HCT116 (cell line): ENCODE measurements around the gene CLEC2B. TPM values are rescaled to one million over a fixed set of nuclear protein-coding genes. Genes with fewer than 3 reads are reported as not detected.

Experiments
- ATAC-seq: fragments of 200-7000 bp; cut with Tn5 transposase; 2 replicates; pipeline ENCODE4 v1.9.1; 2020; ENCODE audit warnings: mild to moderate bottlenecking, moderate library complexity
- BruUV-seq: library from RNA; stranded (reverse); fragments of 400-500 nt; replicated peaks from 2 replicates; lab custom pipeline; 2021; lab: Mats Ljungman, UMichigan
- CTCF ChIA-PET: fragments of 300-600 bp; sonication (Branson Sonifier 250); formaldehyde crosslinking; loops from one replicate; lab custom pipeline; 2021; ENCODE audit warnings: antibody characterized with exemption; lab: Charles Lee
- POLR2A ChIA-PET: fragments of 300-600, 350-600 bp; sonication (Branson Sonifier 250); formaldehyde crosslinking; loops from one replicate; lab custom pipeline; 2021; ENCODE audit warnings: antibody characterized with exemption; lab: Charles Lee
- RAD21 ChIA-PET, 2 experiments: fragments of 300-600 bp; sonication (Branson Sonifier 250); formaldehyde crosslinking; loops; one replicate each; lab custom pipeline; 2023; ENCODE audit warnings: low total read pairs in 2 of 2; ENCODE audit not compliant: uncharacterized antibody in 2 of 2, unreplicated experiment in 2 of 2, low non-redundant PET in 1 of 2; lab: Charles Lee
- DNase-seq: peaks from one replicate; pipeline ENCODE4 v3.0.0-alpha.2; 2010; ENCODE audit warnings: low read depth, low spot score
- H2AFZ ChIP-seq: fragments of 200-600 bp; shearing (Covaris generic), sonication (generic); 2 replicates; pipeline ENCODE4 v1.6.1; 2017; ENCODE audit warnings: low read depth, mixed run types, mixed read lengths, antibody characterized with exemption, low read length; ENCODE audit not compliant: poor library complexity, severe bottlenecking
- H3K27ac ChIP-seq: 2 replicates; pipeline ENCODE4 v1.5.1; 2012; ENCODE audit warnings: low read depth, low read length
- H3K27me3 ChIP-seq: fragments of 200-600 bp; sonication (generic); 2 replicates; pipeline ENCODE4 v1.6.1; 2016; ENCODE audit warnings: mixed run types, low read length, mixed read lengths; ENCODE audit not compliant: insufficient read depth
- H3K36me3 ChIP-seq, 2 experiments: fragments of 200-500 bp in 1 of 2; fragments of 200-600 bp in 1 of 2; sonication (Bioruptor generic) in 1 of 2; sonication (generic) in 1 of 2; 2 replicates each; pipeline versions ENCODE4 v1.5.1 to v1.6.1; 2014 to 2016; ENCODE audit warnings: low read length in 2 of 2, inconsistent platforms in 1 of 2, mixed read lengths in 1 of 2, mixed run types in 1 of 2; ENCODE audit not compliant: insufficient read depth in 2 of 2, control insufficient read depth in 1 of 2
- H3K4me1 ChIP-seq, 2 experiments: fragments of 200-600 bp in 1 of 2; sonication (generic) in 1 of 2; 2 replicates each; pipeline versions ENCODE4 v1.5.1 to v1.6.1; 2012 to 2017; ENCODE audit warnings: low read length in 2 of 2, inconsistent platforms in 1 of 2, mild to moderate bottlenecking in 1 of 2, mixed read lengths in 1 of 2, mixed run types in 1 of 2, moderate library complexity in 1 of 2; ENCODE audit not compliant: insufficient read depth in 2 of 2, control insufficient read depth in 1 of 2
- H3K4me2 ChIP-seq: fragments of 200-600 bp; sonication (generic); 2 replicates; pipeline ENCODE4 v1.6.1; 2017; ENCODE audit warnings: mixed run types, low read length, mixed read lengths
- H3K4me3 ChIP-seq, 2 experiments: fragments of 200-600 bp in 1 of 2; sonication (generic) in 1 of 2; replicated peaks in 1 of 2; 2 replicates each; pipeline ENCODE4 v1.5.1; 2011 to 2016; ENCODE audit warnings: low read length in 2 of 2, control low read depth in 1 of 2, low read depth in 1 of 2, mild to moderate bottlenecking in 1 of 2, mixed read lengths in 1 of 2, mixed run types in 1 of 2
- H3K79me2 ChIP-seq: fragments of 200-600 bp; sonication (generic); 2 replicates; pipeline ENCODE4 v1.6.1; 2017; ENCODE audit warnings: mild to moderate bottlenecking, mixed run types, low read length, moderate library complexity, mixed read lengths; ENCODE audit not compliant: insufficient read depth
- H3K9ac ChIP-seq: fragments of 200-600 bp; sonication (generic); 2 replicates; pipeline ENCODE4 v1.6.1; 2016; ENCODE audit warnings: low read length, mixed read lengths
- H3K9me2 ChIP-seq: fragments of 200-600 bp; sonication (generic), shearing (Covaris generic); 2 replicates; pipeline ENCODE4 v1.6.1; 2017; ENCODE audit warnings: mixed run types, mild to moderate bottlenecking, moderate library complexity; ENCODE audit not compliant: insufficient read depth
- H3K9me3 ChIP-seq, 2 experiments: fragments of 200-500 bp in 1 of 2; fragments of 200-600 bp in 1 of 2; sonication (Bioruptor generic) in 1 of 2; sonication (generic) in 1 of 2; 2 replicates each; pipeline ENCODE4 v1.6.1; 2014 to 2017; ENCODE audit warnings: low read length in 2 of 2, mixed read lengths in 2 of 2, inconsistent platforms in 1 of 2, low read depth in 1 of 2, mild to moderate bottlenecking in 1 of 2, mixed run types in 1 of 2, moderate library complexity in 1 of 2; ENCODE audit not compliant: control insufficient read depth in 1 of 2, insufficient read depth in 1 of 2
- H4K20me1 ChIP-seq: fragments of 200-600 bp; sonication (generic), shearing (Covaris generic); 2 replicates; pipeline ENCODE4 v1.6.1; 2017; ENCODE audit warnings: mixed run types, mild to moderate bottlenecking, moderate library complexity; ENCODE audit not compliant: insufficient read depth
- ATF3 ChIP-seq: IDR thresholded peaks from 2 replicates; pipeline ENCODE4 v1.6.1; 2012
- CBX3 ChIP-seq: IDR thresholded peaks from 2 replicates; pipeline ENCODE4 v1.6.1; 2012; ENCODE audit warnings: low read depth
- CEBPB ChIP-seq: IDR thresholded peaks from 2 replicates; pipeline ENCODE4 v1.6.1; 2012; ENCODE audit warnings: low read depth
- CTCF ChIP-seq, 3 experiments: fragments of 200-600 bp in 1 of 3; sonication (generic) in 1 of 3; IDR thresholded peaks in 2 of 3; conservative IDR thresholded peaks in 1 of 3; 2 replicates each; pipeline ENCODE4 v1.5.1; 2012 to 2017; ENCODE audit warnings: low read depth in 2 of 3, low read length in 2 of 3, antibody characterized with exemption in 1 of 3, borderline replicate concordance in 1 of 3, control low read depth in 1 of 3, mild to moderate bottlenecking in 1 of 3, mixed read lengths in 1 of 3, mixed run types in 1 of 3, moderate library complexity in 1 of 3; ENCODE audit not compliant: insufficient read depth in 1 of 3
- EGR1 ChIP-seq: IDR thresholded peaks from 2 replicates; pipeline ENCODE4 v1.6.1; 2012; ENCODE audit warnings: low read depth
- ELF1 ChIP-seq: IDR thresholded peaks from 2 replicates; pipeline ENCODE4 v1.6.1; 2012; ENCODE audit warnings: low read depth, borderline replicate concordance
- MAX ChIP-seq: IDR thresholded peaks from 2 replicates; pipeline ENCODE4 v1.6.1; 2012
- POLR2AphosphoS5 ChIP-seq: IDR thresholded peaks from 2 replicates; pipeline ENCODE4 v1.6.1; 2011; ENCODE audit warnings: mild to moderate bottlenecking, low read depth, low read length, moderate library complexity
- RAD21 ChIP-seq: IDR thresholded peaks from 2 replicates; pipeline ENCODE4 v1.6.1; 2012; ENCODE audit warnings: low read depth, mild to moderate bottlenecking
- SIN3A ChIP-seq: IDR thresholded peaks from 2 replicates; pipeline ENCODE4 v1.6.1; 2012; ENCODE audit warnings: low read depth
- SRF ChIP-seq: IDR thresholded peaks from 2 replicates; pipeline ENCODE4 v1.6.1; 2012; ENCODE audit warnings: low read depth
- TCF7L2 ChIP-seq: IDR thresholded peaks from 2 replicates; pipeline ENCODE4 v1.7.0; 2011; ENCODE audit warnings: borderline replicate concordance, inconsistent platforms; ENCODE audit not compliant: insufficient read depth, insufficient read length; ENCODE audit errors: extremely low read depth
- ZBTB33 ChIP-seq: IDR thresholded peaks from 2 replicates; pipeline ENCODE4 v1.6.1; 2011; ENCODE audit warnings: mild to moderate bottlenecking, low read length, moderate library complexity; ENCODE audit not compliant: insufficient replicate concordance; ENCODE audit errors: extremely low read depth
- ZFX ChIP-seq: fragments of 450-650 bp; IDR thresholded peaks from 2 replicates; pipeline ENCODE4 v1.6.1; 2017
- ZNF274 ChIP-seq: fragments of 200-500 bp; sonication (Bioruptor generic); IDR thresholded peaks from 2 replicates; pipeline ENCODE4 v1.6.1; 2014; ENCODE audit warnings: mild to moderate bottlenecking, low read depth, low read length, inconsistent platforms
- intact Hi-C: fragments of 100-400 bp; cut with micrococcal nuclease; formaldehyde crosslinking; loops from 2 replicates; pipeline ENCODE4 v1.10.0; 2022
- total RNA-seq: library from RNA; stranded (reverse); gene quantifications from one replicate; pipeline ENCODE4 v1.2.1, GENCODE V29; 2021; ENCODE audit not compliant: unreplicated experiment

CLEC2B gene
- total RNA-seq, 1 experiment from 2014 or later, result not detected

DNA sequence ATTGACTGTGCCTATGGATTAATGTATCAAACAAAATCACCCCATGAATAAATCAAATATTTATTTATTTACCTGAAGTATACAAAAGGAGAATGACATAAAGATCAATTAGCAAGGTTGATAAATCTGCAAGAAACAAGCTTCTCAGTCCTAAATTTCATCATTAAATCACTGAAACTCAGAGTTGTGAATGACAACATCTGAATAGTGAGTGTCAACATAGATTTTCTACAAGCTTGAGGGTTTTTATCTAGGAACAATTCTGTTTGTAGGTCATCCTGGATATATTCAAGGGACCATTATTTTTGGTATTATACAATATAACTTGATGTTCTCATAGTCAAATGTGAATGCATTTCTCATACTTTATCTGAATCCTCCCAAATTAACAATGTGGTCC is 59.3 kb downstream of the CLEC2B start:
- no peaks in the 10 kb centered on the region for H3K9me2 ChIP-seq
- no peak for ATAC-seq
- H3K36me3 ChIP-seq, result no peaks in the 10 kb centered on the region
- DNase-seq, result no peak
- H3K27ac ChIP-seq, result no peak overlapping the region
- H3K4me3 ChIP-seq, result no peak overlapping the region
- BruUV-seq, result no TSS peak
- intact Hi-C loops, result no loop called here
- ChIA-PET CTCF (no interaction called here), RAD21 (no interaction called here), POLR2A (no interaction called here)
- no peaks in the 10 kb centered on the region for H3K9me3 ChIP-seq
- H3K4me1 ChIP-seq, result no peaks in the 10 kb centered on the region
- no peaks in the 10 kb centered on the region for H3K79me2 ChIP-seq
- no peak overlapping the region for H2AFZ ChIP-seq
- no peak overlapping the region for H3K4me2 ChIP-seq
- no peak for TF ChIP-seq MAX
- no peak for TF ChIP-seq POLR2AphosphoS5
- no peak for TF ChIP-seq ELF1
- no peak for TF ChIP-seq ZBTB33
- TF ChIP-seq ATF3, result no peak
- TF ChIP-seq CBX3, result no peak
- TF ChIP-seq CEBPB, result no peak
- TF ChIP-seq RAD21, result no peak
- H4K20me1 ChIP-seq, result no peaks in the 10 kb centered on the region
- H3K9ac ChIP-seq, result no peak overlapping the region
- peaks cover 70% of the 10 kb centered on the region for H3K27me3 ChIP-seq

- CTCF ChIA-PET, result no interaction called here
These were observed 59.8 kb downstream of the CLEC2B start for GRCh38 chr12:9809338-9809737.

More at GRCh38 chr12:9809338-9809737, 59.8 kb downstream of the CLEC2B start:
- Histone ChIP-seq H3K9me2 (no peaks in the 10 kb centered on the region), H3K4me3 (no peak overlapping the region), H3K4me1 (no peaks in the 10 kb centered on the region), H3K9ac (no peak overlapping the region), H3K9me3 (no peaks in the 10 kb centered on the region), H3K4me2 (no peak overlapping the region), H3K27me3 (peaks cover 70% of the 10 kb centered on the region), H4K20me1 (no peaks in the 10 kb centered on the region), H2AFZ (no peak overlapping the region), H3K36me3 (no peaks in the 10 kb centered on the region), H3K79me2 (no peaks in the 10 kb centered on the region), H3K27ac (no peak overlapping the region)
- ChIA-PET RAD21 (no interaction called here), POLR2A (no interaction called here)
- DNase-seq (no peak), ATAC-seq (no peak)
- no TSS peak for BruUV-seq
- intact Hi-C loops, result no loop called here
- TF ChIP-seq SRF (no peak), EGR1 (no peak), RAD21 (no peak), TCF7L2 (no peak), ZFX (no peak), ZNF274 (no peak), CTCF (IDR thresholded peaks at IDR 0.05 in 2 of 3, conservative IDR thresholded peaks at IDR 0.05 in 1 of 3; ENCODE audit: borderline replicate concordance in 1 of 3, insufficient read depth in 1 of 3, low read depth in 2 of 3, low read length in 2 of 3) (no peak), POLR2AphosphoS5 (no peak), SIN3A (no peak)
